HG03571 (cell line): Measurements from ENCODE around the gene SPOCK3.
A peak's percentile ranks its signal among the peaks of the same experiment; 100 is the strongest.
"Not testable (repeated sequence)": the region's sequence is repeated elsewhere in the genome, so short reads cannot be mapped to it uniquely, and the experiment has no call there.

Source experiments
- ATAC-seq: cut with Tn5 transposase; IDR thresholded peaks from one replicate; pipeline ENCODE4 v1.9.1; 2021; ENCODE audit not compliant: unreplicated experiment

SPOCK3 gene

GRCh38 chr4:166968219-166968618 is 266.1 kb downstream of the SPOCK3 start:
- not testable (repeated sequence) for ATAC-seq

- no peak for ATAC-seq
These were observed 268.7 kb downstream of the SPOCK3 start for GRCh38 chr4:166965562-166965961.

GRCh38 chr4:166957451-166957850 is 276.8 kb downstream of the SPOCK3 start:
- no peak for ATAC-seq

GRCh38 chr4:166956484-166956883 is 277.8 kb downstream of the SPOCK3 start:
- no peak for ATAC-seq

GRCh38 chr4:166941629-166942028 is 292.7 kb downstream of the SPOCK3 start:
- no peak for ATAC-seq

- no peak for ATAC-seq
These were observed 303.8 kb downstream of the SPOCK3 start for GRCh38 chr4:166930464-166930863.

- ATAC-seq, result no peak
These were observed 309.9 kb downstream of the SPOCK3 start for GRCh38 chr4:166924424-166924823.

GRCh38 chr4:166913926-166914325 is 320.4 kb downstream of the SPOCK3 start:
- ATAC-seq, result no peak

GRCh38 chr4:166903408-166903807 is 330.9 kb downstream of the SPOCK3 start:
- no peak for ATAC-seq

- ATAC-seq, result no peak
These were observed 331.4 kb downstream of the SPOCK3 start for GRCh38 chr4:166902941-166903340.

- ATAC-seq, result no peak
These were observed 338.0 kb downstream of the SPOCK3 start for GRCh38 chr4:166896254-166896653.

GRCh38 chr4:166895771-166896170 is 338.5 kb downstream of the SPOCK3 start:
- no peak for ATAC-seq

- ATAC-seq, result no peak
These were observed 346.8 kb downstream of the SPOCK3 start for GRCh38 chr4:166887457-166887856.

- no peak for ATAC-seq
These were observed 347.6 kb downstream of the SPOCK3 start for GRCh38 chr4:166886718-166887117.

- ATAC-seq, result no peak
These were observed 352.1 kb downstream of the SPOCK3 start for GRCh38 chr4:166882221-166882620.

- no peak for ATAC-seq
These were observed 358.5 kb downstream of the SPOCK3 start for GRCh38 chr4:166875821-166876220.

GRCh38 chr4:166862032-166862431 is 372.3 kb downstream of the SPOCK3 start:
- no peak for ATAC-seq

- not testable (repeated sequence) for ATAC-seq
These were observed 383.9 kb downstream of the SPOCK3 start for GRCh38 chr4:166850398-166850797.

- no peak for ATAC-seq
These were observed 387.4 kb downstream of the SPOCK3 start for GRCh38 chr4:166846939-166847338.

GRCh38 chr4:166842795-166843261 is 391.5 kb downstream of the SPOCK3 start:
- ATAC-seq, result no peak

GRCh38 chr4:166839615-166840251 is 394.6 kb downstream of the SPOCK3 start:
- peak; percentile 79 for ATAC-seq

GRCh38 chr4:166838975-166839614 is 395.2 kb downstream of the SPOCK3 start:
- peak; percentile 64 for ATAC-seq

GRCh38 chr4:166836865-166837264 is 397.4 kb downstream of the SPOCK3 start:
- ATAC-seq, result no peak
